AG10803 (cell line): Measurements from ENCODE around the gene STIM1.

ENCODE experiments used
- DNase-seq: peaks from one replicate; pipeline ENCODE4 v3.0.0; 2010; ENCODE audit warnings: low read depth
- H3K4me3 ChIP-seq: 2 replicates; pipeline ENCODE4 v1.5.1; 2011; ENCODE audit warnings: mild to moderate bottlenecking, low read length, control low read depth
- TF ChIP-seq, protein P1 (sequence below): conservative IDR thresholded peaks from 2 replicates; pipeline ENCODE4 v1.5.1; 2011; ENCODE audit warnings: mild to moderate bottlenecking, low read length, control low read depth, inconsistent platforms

The STIM1 gene

DNA sequence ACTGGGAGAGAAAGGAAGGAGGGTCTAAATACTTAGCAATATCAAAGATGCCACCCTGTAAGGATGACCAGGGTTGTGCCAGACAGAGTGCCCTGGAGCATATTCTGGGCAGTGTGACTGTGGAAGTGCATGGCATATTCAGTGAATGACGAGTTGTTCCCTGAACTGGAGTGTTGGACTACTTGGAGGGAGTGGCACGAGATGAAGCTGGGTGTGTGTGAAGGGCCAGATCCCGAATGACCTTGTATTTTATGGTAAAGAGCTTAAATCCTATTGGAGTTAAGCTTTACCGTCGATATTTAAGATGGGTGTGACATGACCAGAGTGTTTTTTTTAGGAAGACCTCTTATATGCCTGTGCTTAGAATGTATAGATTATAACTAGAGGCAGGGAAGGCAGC, 48.8 kb downstream of the STIM1 start:
- TF ChIP-seq, protein P1, sequence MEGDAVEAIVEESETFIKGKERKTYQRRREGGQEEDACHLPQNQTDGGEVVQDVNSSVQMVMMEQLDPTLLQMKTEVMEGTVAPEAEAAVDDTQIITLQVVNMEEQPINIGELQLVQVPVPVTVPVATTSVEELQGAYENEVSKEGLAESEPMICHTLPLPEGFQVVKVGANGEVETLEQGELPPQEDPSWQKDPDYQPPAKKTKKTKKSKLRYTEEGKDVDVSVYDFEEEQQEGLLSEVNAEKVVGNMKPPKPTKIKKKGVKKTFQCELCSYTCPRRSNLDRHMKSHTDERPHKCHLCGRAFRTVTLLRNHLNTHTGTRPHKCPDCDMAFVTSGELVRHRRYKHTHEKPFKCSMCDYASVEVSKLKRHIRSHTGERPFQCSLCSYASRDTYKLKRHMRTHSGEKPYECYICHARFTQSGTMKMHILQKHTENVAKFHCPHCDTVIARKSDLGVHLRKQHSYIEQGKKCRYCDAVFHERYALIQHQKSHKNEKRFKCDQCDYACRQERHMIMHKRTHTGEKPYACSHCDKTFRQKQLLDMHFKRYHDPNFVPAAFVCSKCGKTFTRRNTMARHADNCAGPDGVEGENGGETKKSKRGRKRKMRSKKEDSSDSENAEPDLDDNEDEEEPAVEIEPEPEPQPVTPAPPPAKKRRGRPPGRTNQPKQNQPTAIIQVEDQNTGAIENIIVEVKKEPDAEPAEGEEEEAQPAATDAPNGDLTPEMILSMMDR = no peak
- DNase-seq = no peak
- no peak overlapping the region for H3K4me3 ChIP-seq

DNA sequence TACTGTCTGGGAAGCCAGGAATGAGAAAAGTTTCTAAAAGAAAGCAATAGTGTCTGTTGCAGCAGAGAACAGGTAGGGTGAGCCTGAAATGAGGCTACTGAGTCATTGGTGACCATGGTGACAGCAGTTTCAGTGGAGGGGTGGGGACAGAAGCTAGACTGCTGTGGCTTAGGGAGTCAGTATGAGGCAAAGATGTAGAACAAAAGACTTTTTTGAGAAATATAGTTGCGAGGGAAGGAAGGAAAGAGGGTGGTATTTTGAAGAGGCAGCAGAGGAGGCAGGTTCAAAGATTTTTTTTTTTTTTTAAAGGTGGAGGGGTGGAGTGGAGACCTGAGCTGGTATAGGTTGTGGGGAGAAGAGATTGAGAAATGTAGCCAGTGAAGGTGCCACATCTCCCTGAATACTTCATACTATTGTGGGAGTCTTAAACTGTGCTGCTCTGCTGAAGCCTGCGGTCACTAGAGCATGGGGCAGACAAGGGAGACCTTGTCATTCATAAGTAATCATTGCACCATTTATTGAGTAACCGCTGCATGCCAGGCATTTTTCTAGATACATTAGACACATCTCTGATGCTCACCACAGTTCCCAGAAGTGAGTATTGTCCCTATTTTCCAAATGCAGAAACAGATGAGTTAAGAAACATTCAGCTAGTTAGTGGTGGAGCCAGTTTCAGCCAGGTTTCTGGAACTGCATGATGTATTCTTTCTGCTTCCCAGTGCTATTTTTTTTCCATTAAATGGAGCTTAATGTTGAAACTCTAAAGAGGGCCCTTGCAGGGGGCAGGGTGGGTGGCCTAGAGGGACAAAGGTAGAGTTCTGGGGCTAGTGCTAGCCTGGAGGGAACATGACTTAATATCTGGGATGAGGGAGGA, 49.9 kb downstream of the STIM1 start:
- TF ChIP-seq, protein P1 = no peak
- DNase-seq = peak; percentile 98
- peak overlapping the region; percentile 21; the same call in 1 of the 2 replicates for H3K4me3 ChIP-seq

DNA sequence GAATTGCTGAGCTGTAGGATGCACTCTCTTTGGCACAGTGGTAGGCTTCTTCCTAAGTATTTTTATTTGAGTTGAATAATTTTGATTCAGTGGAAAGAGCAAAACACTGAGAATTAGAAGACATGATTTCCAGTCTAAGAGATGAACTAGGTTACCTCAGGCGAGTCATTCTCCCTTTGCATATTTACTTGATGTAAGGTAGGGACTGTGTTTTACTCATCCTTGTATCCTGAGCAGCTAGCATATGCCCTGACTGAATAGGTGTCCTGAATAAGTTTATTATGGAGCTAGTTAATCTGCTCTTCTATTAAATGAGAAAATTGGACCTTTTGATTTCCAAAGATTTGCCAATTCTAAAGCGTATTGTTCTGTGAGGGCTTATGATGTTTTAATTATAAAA, 50.7 kb downstream of the STIM1 start:
- DNase-seq = no peak
- no peak overlapping the region for H3K4me3 ChIP-seq
- TF ChIP-seq, protein P1 = no peak

DNA sequence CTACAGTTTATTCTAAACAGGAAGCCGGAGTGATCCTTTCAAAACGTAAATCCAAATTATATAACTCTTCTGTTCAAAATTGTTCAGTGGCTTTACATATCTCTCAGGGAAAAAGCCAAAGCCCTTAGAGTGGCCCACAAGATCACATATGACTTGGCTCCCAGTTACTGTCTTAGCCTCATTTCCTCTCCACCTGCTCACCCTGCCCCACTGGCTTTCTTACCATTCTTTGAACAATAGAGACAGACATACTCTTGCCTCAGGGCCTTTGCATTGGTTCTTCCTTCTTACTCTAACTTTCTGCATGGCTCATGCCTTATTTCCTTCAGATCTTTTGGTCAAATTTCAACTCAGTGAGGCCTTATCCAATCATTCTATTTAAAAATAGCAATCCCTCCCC, 52.1 kb downstream of the STIM1 start:
- no peak for DNase-seq
- no peak overlapping the region for H3K4me3 ChIP-seq
- TF ChIP-seq, protein P1 = no peak

DNA sequence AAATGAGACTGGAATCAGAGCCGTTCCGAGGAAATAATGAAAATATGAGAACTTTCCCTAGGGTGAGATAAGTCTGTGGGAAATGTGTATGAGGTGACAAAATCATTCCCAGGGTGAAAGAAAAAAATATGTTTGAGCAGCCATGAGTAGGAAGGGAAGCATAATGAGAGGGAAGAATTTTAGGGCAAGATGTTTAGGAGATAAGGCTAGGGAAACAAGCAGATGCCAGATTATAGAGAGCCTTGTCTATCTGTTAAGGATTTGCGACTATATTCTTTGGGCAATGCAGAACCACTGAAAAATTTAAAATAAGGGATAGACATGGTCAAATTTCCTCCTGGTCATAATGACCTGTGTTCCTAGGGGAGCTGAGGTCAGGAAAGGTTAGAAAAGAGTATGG, 54.4 kb downstream of the STIM1 start:
- no peak for DNase-seq
- TF ChIP-seq, protein P1 = no peak
- no peak overlapping the region for H3K4me3 ChIP-seq

DNA sequence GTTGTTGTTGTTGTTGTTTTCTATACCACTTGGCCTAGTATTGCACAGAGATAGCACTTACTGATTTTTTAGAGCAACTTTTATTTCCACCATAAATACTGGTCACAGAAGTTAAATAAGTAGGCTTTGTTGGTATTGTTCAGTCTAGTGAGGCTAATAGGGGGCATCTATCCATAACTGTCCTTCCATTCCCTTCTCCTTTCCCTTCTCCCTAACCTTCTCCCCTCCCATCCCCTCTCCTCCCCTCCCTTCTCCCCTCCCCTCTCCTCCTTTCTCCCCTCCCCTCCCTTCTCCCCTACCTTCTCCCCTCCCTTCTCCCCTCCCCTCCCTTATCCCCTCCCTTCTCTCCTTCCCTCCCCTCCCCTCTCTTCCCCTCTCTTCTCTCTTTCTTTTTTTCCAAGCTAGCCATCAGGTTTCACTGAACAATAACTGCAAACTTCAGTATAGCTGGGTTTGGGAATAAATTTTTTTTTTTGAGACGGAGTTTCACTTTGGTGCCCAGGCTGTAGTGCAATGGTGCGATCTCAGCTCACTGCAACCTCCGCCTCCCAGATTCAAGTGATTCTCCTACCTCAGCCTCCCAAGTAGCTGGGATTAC, 56.5 kb downstream of the STIM1 start:
- DNase-seq = no peak
- TF ChIP-seq, protein P1 = no peak
- no peak overlapping the region for H3K4me3 ChIP-seq

DNA sequence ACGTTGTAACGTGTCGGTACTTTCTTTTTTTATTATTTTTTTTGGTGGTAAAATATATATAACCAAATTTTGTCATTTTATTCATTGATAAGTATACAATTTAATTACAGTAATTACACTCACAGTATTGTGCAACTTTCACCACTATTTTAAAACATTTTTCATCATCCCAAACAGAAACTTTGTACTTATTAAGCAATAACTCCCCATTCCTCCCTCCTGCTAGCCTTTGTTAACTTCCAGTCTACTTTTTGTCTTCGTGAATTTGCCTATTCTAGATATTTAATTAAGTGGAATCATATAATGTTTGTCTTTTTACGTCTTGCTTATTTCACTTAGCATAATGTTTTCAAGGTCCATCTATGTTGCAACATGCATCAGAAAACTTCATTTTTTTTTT, 58.5 kb downstream of the STIM1 start:
- TF ChIP-seq, protein P1 = no peak
- no peak overlapping the region for H3K4me3 ChIP-seq
- no peak for DNase-seq
